ENCODE measurements around the gene NSMCE3.

The NSMCE3 gene

DNA sequence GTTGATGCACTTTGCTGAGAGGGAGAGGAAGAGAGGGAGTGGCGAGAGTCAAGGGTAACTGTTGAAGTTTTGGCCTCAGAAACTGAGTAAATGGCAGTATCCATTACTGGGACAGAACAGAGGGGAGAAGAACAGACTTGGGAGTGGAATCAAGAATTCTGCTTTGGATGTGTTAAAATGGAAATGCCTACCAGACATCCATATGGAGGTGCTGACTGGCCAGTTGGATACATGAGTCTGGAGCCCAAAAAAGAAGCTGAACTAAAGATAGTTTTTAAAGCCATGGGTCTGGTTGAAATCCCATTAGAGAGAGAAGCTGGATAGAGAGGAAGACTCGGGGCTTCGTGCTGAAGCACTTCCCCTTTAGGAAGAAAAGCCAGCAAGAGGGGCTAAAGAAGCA is 35.9 kb upstream of the NSMCE3 start:
- DNase-seq (ENCODE audit: low read depth): no peak
- in situ Hi-C loops (cut with HindIII; ENCODE audit: low sequenced_read_pairs): no loop called here
- no peak overlapping the region for H3K4me3 ChIP-seq (ENCODE audit: low read depth, low read length)
- TF ChIP-seq, protein P1, sequence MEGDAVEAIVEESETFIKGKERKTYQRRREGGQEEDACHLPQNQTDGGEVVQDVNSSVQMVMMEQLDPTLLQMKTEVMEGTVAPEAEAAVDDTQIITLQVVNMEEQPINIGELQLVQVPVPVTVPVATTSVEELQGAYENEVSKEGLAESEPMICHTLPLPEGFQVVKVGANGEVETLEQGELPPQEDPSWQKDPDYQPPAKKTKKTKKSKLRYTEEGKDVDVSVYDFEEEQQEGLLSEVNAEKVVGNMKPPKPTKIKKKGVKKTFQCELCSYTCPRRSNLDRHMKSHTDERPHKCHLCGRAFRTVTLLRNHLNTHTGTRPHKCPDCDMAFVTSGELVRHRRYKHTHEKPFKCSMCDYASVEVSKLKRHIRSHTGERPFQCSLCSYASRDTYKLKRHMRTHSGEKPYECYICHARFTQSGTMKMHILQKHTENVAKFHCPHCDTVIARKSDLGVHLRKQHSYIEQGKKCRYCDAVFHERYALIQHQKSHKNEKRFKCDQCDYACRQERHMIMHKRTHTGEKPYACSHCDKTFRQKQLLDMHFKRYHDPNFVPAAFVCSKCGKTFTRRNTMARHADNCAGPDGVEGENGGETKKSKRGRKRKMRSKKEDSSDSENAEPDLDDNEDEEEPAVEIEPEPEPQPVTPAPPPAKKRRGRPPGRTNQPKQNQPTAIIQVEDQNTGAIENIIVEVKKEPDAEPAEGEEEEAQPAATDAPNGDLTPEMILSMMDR (IDR thresholded peaks at IDR 0.05; ENCODE audit: low read depth, low read length, missing control alignments): no peak

DNA sequence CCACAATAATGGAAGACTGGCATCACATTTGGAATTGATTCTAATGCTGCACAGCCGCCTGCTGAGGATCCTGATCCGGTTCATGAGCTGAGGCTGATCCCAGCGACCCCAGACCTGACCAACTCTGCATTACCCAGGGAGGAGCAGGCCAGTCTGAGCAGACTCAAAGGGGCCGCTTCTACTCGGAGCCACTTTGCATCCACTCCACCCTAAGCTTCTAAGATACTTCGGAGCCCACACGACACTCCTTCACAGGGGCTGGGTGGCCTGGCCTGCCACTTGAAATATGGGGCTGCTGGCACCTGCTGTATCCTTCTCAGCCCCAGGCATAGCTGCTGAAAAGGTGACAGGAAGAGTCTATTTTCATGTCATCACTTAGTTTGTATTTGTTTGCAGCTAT is 33.2 kb upstream of the NSMCE3 start:
- no peak for DNase-seq (ENCODE audit: low read depth)
- no peak overlapping the region for H3K4me3 ChIP-seq (ENCODE audit: low read depth, low read length)
- in situ Hi-C loops (cut with HindIII; ENCODE audit: low sequenced_read_pairs): no loop called here
- TF ChIP-seq, protein P1 (IDR thresholded peaks at IDR 0.05; ENCODE audit: low read depth, low read length, missing control alignments): no peak

DNA sequence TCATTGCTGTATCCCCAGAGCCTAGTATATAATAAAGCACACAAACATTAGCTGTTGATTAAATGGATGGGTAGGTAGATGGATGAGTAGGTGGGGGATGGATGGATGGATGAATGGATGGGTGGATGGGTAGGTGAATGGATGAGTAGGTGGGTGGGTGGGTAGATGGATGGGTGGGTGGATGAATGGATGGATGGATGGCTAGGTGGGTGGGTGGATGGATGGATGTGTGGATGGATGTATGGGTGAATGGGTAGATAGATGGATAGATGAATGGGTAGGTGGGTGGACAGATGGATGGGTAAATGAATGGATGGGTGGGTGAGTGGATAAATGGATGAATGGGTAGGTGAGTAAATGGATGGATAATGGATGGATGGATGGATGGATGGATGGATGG is 30.2 kb upstream of the NSMCE3 start:
- DNase-seq (ENCODE audit: low read depth): no peak
- TF ChIP-seq, protein P1 (IDR thresholded peaks at IDR 0.05; ENCODE audit: low read depth, low read length, missing control alignments): no peak
- in situ Hi-C loops (cut with HindIII; ENCODE audit: low sequenced_read_pairs): no loop called here
- no peak overlapping the region for H3K4me3 ChIP-seq (ENCODE audit: low read depth, low read length)

DNA sequence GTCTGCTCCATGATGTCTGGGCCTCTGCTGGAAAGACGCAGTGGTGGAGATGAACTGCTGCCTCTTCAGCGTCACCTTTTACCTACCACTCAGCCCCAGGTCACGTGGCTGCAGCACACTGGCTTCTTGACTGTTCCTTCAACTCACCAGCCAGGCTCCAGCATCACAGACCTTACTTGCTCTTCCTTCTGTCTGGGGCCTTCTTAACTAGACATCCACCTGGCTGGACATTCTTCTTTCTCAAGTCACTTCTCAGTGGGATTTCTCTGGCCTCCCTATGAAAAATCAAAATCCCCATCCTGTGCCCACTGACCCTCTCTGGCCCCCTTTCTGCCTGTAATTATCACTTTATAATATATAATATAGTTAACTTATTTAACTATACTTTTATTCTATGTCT is 29.7 kb upstream of the NSMCE3 start:
- TF ChIP-seq, protein P1 (IDR thresholded peaks at IDR 0.05; ENCODE audit: low read depth, low read length, missing control alignments): no peak
- no peak for DNase-seq (ENCODE audit: low read depth)
- in situ Hi-C loops (cut with HindIII; ENCODE audit: low sequenced_read_pairs): no loop called here
- H3K4me3 ChIP-seq (ENCODE audit: low read depth, low read length): no peak overlapping the region

DNA sequence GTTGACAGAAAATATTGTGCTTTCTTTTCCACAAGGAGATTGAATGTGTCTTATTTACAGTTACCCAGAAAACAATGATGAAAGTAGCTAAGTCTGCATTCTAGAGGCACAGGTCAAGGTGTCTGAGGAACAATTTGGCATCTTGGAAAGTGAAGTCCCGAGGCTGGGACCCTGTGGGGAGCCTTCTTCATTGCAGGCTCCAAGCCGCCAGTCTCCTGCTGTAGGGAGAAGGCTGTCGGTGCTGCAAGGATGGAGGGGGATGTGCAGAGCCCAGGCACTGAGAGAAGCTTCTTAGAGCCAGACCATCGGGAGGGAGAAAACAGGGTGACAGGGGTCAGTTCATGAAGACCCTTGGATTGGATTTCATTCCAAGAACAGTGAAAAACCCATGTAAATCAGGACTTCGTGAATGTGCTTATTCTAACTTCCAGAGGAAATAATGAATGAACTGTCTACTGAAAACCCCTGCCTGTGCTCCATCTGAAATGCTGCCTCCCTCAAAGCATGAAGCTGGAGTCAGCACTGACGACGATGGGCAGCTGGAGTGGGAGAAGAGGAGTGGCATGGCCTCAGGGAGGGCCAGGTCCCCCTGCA is 25.2 kb upstream of the NSMCE3 start:
- H3K4me3 ChIP-seq (ENCODE audit: low read depth, low read length): no peak overlapping the region
- DNase-seq (ENCODE audit: low read depth): no peak
- in situ Hi-C loops (cut with HindIII; ENCODE audit: low sequenced_read_pairs): no loop called here
- TF ChIP-seq, protein P1 (IDR thresholded peaks at IDR 0.05; ENCODE audit: low read depth, low read length, missing control alignments): no peak

DNA sequence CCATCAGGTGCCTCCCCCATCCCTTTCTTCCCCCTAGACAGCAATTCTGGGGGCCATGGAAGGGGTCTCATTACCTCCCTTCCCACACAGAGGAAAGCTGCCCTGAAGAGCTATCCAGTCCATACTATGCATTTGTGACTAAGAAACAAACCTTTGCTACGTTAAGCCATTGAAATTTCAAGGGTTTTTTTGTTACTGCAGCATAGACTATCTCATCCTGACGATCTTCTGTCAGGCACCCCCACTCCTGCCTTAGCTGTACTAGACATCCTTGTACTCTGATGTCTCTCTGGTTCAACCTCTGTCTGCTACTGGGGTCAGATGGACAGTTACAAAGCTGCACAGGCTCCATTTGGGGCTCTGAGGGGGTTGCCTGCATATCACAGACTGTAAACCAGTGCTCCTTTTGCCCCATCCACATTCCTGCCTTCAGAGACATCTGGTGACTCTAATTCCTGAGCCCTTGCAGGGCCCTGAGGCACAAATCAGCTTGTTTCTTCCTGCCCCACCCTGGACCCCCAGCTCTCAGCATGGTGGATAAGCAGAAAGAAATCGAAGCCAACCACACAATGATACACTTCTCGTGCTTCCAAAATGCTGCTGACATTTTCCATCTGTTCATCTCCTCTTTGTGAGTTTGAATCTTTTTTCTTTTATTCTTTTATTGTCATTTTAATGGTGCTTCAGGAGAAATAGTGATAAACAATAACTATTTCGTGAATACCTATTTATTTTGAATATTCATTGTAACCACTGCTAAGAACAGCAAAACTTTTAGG is 21.6 kb upstream of the NSMCE3 start:
- DNase-seq (ENCODE audit: low read depth): no peak
- TF ChIP-seq, protein P1 (IDR thresholded peaks at IDR 0.05; ENCODE audit: low read depth, low read length, missing control alignments): no peak
- in situ Hi-C loops (cut with HindIII; ENCODE audit: low sequenced_read_pairs): no loop called here
- no peak overlapping the region for H3K4me3 ChIP-seq (ENCODE audit: low read depth, low read length)

Measured in astrocyte of the cerebellum (primary cell).